Left lung (tissue), 10 donors: ENCODE results near the gene RNF41. TPM values are rescaled to one million over a fixed set of nuclear protein-coding genes. Genes with fewer than 3 reads are reported as not detected.

ENCODE experiments used
- ATAC-seq: fragments of 200-7000 bp; cut with Tn5 transposase; one replicate; pipeline ENCODE4 v1.9.1; 2020; ENCODE audit warnings: moderate library complexity
- DNase-seq, 4 donors: peaks; one replicate each; pipeline ENCODE4 v3.0.0-alpha.2; 2013 to 2020
- H3K27ac ChIP-seq, 2 donors: fragments of 200-600 bp; sonication (generic) in 1 of 2; one replicate each; pipeline versions ENCODE4 v1.5.0 to v1.8.0; 2020 to 2021
- H3K27me3 ChIP-seq, 2 donors: fragments of 200-600 bp; sonication (generic) in 1 of 2; one replicate each; pipeline versions ENCODE4 v1.5.0 to v1.8.0; 2020 to 2021
- H3K36me3 ChIP-seq, 2 donors: fragments of 200-600 bp; sonication (generic) in 1 of 2; one replicate each; pipeline versions ENCODE4 v1.5.0 to v1.8.0; 2020 to 2021
- H3K4me1 ChIP-seq, 2 donors: fragments of 200-600 bp; one replicate each; pipeline ENCODE4 v1.8.0; 2021
- H3K4me3 ChIP-seq, 2 donors: fragments of 200-600 bp; sonication (generic) in 1 of 2; one replicate each; pipeline versions ENCODE4 v1.5.0 to v1.8.0; 2020 to 2021; ENCODE audit warnings: mild to moderate bottlenecking in 1 of 2
- H3K9me3 ChIP-seq, 2 donors: fragments of 200-600 bp; sonication (generic) in 1 of 2; one replicate each; pipeline versions ENCODE4 v1.5.0 to v1.8.0; 2020 to 2021
- intact Hi-C, 2 donors: fragments of 100-400 bp; cut with DNase I; formaldehyde crosslinking; loops; one replicate each; pipeline versions ENCODE4 v1.11.2 to v1.14.2; 2022
- polyA plus RNA-seq, 6 donors: library from polyadenylated mRNA; unstranded; fragments of 120-200 nt; gene quantifications; one replicate each; pipeline ENCODE4 v1.2.1, GENCODE V29; 2013; ENCODE audit not compliant: insufficient read length in 6 of 6
- total RNA-seq, 2 donors: library from RNA; stranded (reverse); fragmentation: NEBNext Ultra II Directional; extraction: Animal tissue kit (Norgen Biotek cat#: 25700); gene quantifications; one replicate each; pipeline ENCODE4 v1.2.1, GENCODE V29; 2021
- TF ChIP-seq, protein P1 (sequence below), 2 donors: fragments of 200-600 bp; sonication (generic) in 1 of 2; IDR thresholded peaks; one replicate each; pipeline versions ENCODE4 v1.5.0 to v1.8.0; 2021; ENCODE audit warnings: antibody characterized with exemption in 2 of 2
- donor health status: DM: no; HTN: yes; CAD: no.
- donor health status: DM: no; HTN: no; CAD: no.

RNF41 gene
- total and polyA plus RNA-seq, 8 donors: 41.5 to 51.4 (median 42.8) TPM

DNA sequence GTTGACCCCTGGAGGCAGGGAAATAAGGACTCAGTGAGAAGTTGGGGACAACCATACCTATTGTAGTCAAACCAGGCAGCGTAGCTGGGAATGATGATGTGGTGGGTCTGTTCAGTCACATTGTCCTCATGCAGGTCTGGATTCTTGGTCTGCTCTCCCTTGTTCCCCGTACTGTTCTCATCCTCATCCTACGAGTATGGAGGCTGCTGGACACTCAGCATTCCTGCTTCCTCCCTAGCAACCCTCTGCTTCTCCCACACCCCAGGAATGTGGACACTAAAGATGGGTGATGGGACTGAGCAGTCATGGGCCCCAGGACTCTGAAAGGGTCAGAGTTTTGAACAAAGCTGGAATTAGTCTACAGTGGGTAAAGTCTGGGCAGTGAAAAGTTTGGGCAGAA, 43.4 kb downstream of the RNF41 start:
- Histone ChIP-seq H3K9me3 (no peaks in the 10 kb centered on the region), H3K4me3 (no peak overlapping the region), H3K27ac (no peak overlapping the region), H3K27me3 (no peaks in the 10 kb centered on the region), H3K4me1 (no peaks in the 10 kb centered on the region), H3K36me3 (peaks cover 4 to 100% of the 10 kb centered on the region in 2 donors)
- TF ChIP-seq, protein P1, sequence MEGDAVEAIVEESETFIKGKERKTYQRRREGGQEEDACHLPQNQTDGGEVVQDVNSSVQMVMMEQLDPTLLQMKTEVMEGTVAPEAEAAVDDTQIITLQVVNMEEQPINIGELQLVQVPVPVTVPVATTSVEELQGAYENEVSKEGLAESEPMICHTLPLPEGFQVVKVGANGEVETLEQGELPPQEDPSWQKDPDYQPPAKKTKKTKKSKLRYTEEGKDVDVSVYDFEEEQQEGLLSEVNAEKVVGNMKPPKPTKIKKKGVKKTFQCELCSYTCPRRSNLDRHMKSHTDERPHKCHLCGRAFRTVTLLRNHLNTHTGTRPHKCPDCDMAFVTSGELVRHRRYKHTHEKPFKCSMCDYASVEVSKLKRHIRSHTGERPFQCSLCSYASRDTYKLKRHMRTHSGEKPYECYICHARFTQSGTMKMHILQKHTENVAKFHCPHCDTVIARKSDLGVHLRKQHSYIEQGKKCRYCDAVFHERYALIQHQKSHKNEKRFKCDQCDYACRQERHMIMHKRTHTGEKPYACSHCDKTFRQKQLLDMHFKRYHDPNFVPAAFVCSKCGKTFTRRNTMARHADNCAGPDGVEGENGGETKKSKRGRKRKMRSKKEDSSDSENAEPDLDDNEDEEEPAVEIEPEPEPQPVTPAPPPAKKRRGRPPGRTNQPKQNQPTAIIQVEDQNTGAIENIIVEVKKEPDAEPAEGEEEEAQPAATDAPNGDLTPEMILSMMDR (IDR thresholded peaks at IDR 0.05): no peak
- DNase-seq (no peak), ATAC-seq (no peak)
- intact Hi-C loops: no loop called here

DNA sequence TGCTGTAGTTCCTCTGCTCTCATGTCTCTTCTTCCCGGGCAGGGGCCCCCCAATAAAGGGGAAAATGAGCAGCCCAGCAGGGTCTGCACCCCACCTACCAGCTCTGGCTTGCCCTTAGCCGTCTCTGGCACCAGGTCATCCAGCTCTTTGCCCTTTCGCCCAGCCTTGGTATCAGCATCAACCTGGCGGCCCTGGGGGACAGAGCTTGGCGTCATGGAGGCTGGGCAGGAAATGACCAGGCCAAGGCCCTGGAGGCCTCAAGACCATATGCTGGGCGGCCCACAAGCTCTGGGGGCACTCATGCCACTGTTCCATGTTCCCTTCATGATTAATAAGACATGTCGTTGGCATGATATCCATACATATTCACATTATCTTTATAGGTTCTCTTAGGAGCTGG, 48.9 kb downstream of the RNF41 start:
- no peaks in the 10 kb centered on the region for H3K27me3 ChIP-seq
- DNase-seq (no peak), ATAC-seq (no peak)
- no peaks in the 10 kb centered on the region for H3K9me3 ChIP-seq
- H3K36me3 ChIP-seq: peaks cover 4 to 100% of the 10 kb centered on the region in 2 donors
- no peak overlapping the region for H3K4me3 ChIP-seq
- intact Hi-C loops: no loop called here
- H3K4me1 ChIP-seq: no peaks in the 10 kb centered on the region
- no peak overlapping the region for H3K27ac ChIP-seq
- TF ChIP-seq, protein P1 (IDR thresholded peaks at IDR 0.05): no peak

GRCh38 chr12:56169229-56169759, 52.4 kb downstream of the RNF41 start:
- TF ChIP-seq, protein P1 (IDR thresholded peaks at IDR 0.05): no peak
- intact Hi-C loops: no loop called here
- Histone ChIP-seq H3K27me3 (no peaks in the 10 kb centered on the region), H3K27ac (no peak overlapping the region), H3K4me3 (no peak overlapping the region), H3K4me1 (no peaks in the 10 kb centered on the region), H3K36me3 (peaks cover 0 to 98% of the 10 kb centered on the region in 2 donors), H3K9me3 (no peaks in the 10 kb centered on the region)
- DNase-seq (no peak), ATAC-seq (no peak)

GRCh38 chr12:56165369-56165768, 56.4 kb downstream of the RNF41 start:
- Histone ChIP-seq H3K4me3 (no peak overlapping the region), H3K27me3 (no peaks in the 10 kb centered on the region), H3K9me3 (no peaks in the 10 kb centered on the region), H3K4me1 (peaks cover 7 to 28% of the 10 kb centered on the region in 2 donors), H3K27ac (no peak overlapping the region), H3K36me3 (peaks cover 0 to 98% of the 10 kb centered on the region in 2 donors)
- intact Hi-C loops: no loop called here
- TF ChIP-seq, protein P1 (IDR thresholded peaks at IDR 0.05): no peak
- DNase-seq: no peak
- ATAC-seq: no peak

- no peaks in the 10 kb centered on the region for H3K27me3 ChIP-seq
- peaks cover 0 to 98% of the 10 kb centered on the region in 2 donors for H3K36me3 ChIP-seq
- no peak for ATAC-seq
- DNase-seq: no peak
- H3K27ac ChIP-seq: peak overlapping the region in 1 of 2 donors; percentile 33
- peaks cover 16 to 38% of the 10 kb centered on the region in 2 donors for H3K4me1 ChIP-seq
- TF ChIP-seq, protein P1 (IDR thresholded peaks at IDR 0.05): no peak
- H3K9me3 ChIP-seq: no peaks in the 10 kb centered on the region
- intact Hi-C loops: no loop called here
- H3K4me3 ChIP-seq: no peak overlapping the region
These were observed 57.4 kb downstream of the RNF41 start for GRCh38 chr12:56164345-56164729.
